ENCODE results near the gene MINDY4B.

The MINDY4B gene

GRCh38 chr3:150843241-150843640 is 62.0 kb downstream of the MINDY4B start:
- no peak for DNase-seq (ENCODE audit: low read depth)

GRCh38 chr3:150840802-150841515 is 64.3 kb downstream of the MINDY4B start:
- no peak for DNase-seq (ENCODE audit: low read depth)

DNA sequence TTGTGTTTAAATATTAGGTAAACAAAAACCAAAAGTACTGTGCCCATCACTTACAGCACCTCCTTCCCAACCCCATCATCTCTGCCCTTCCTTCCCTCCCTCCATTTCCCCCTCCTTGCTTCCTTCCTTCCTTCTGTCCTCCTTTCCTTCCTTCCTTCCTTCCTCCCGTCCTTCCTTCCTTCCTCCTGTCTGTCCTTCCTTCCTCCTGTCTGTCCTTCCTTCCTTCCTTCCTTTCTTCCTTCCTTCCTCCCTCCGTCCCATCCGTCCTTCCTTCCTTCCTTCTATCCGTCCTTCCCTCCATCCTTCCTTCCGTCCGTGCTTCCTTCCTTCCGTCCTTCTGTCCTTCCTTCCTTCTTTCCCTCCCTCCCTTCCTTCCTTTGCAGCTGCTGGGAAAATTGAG is 74.5 kb downstream of the MINDY4B start:
- no peak for DNase-seq (ENCODE audit: low read depth)

GRCh38 chr3:150830094-150830681 is 75.1 kb downstream of the MINDY4B start:
- DNase-seq (ENCODE audit: low read depth) = no peak

- no peak for DNase-seq (ENCODE audit: low read depth)
These were observed 75.8 kb downstream of the MINDY4B start for GRCh38 chr3:150829408-150829807.

GRCh38 chr3:150828997-150829396 is 76.2 kb downstream of the MINDY4B start:
- DNase-seq (ENCODE audit: low read depth) = no peak

DNA sequence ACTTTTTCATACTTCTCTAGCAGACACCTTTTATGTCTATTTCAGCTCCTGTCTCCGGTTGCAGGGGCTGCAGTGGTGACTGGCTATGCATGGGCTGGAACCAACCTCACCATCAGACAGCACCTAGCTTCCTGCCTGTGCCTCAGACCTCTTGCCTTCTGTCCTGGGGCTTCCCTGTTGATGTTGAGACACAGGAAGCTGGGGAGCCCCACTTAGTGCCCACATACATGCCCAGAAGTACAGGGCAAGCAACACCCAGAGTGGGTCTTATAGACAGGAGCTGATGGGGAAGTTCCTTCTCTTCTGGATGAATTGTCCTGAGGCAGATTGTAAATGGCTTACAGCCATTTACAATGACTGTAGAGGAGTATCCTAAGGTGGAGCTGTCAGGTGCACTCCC is 77.0 kb downstream of the MINDY4B start:
- no peak for DNase-seq (ENCODE audit: low read depth)

DNA sequence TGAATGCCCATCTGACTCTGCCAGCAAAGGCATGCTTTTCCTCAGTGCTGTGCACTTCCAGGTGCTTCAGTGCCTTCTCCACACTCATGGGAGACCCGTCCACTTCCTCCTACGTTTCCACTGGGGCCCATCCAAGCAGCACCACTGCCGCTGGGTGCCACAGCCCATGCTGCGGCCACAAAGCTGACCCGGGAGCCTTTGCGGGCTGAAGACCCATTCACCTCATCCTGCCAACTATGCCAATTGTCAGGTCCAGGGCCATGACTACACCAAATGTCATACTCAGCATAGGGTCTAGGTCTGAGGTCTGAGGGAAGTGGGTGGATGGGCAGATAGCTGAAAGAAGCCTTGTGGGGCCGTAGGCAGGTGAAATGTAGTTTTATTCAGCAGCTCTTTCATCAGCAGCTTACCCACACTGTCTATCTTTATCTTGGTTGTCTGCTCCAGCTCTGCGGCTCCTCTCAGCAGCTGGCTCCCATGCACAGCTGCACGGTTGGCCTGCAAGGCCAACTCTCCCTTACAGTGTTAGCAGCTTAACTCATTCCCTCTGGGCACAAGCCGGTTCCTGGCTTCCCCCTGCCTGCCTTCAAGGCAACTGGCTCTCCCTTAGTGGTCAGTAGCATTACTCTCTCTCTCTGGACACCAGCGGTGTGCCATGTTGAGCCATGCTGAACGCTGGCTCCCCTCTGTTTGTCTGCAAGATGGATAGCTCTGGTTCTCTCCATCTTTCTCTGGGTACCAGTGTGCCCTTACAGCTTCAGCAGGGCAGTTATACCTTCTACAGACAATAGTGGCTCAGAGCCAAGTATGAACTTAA is 78.6 kb downstream of the MINDY4B start:
- DNase-seq (ENCODE audit: low read depth) = no peak

GRCh38 chr3:150825916-150826377 is 79.3 kb downstream of the MINDY4B start:
- no peak for DNase-seq (ENCODE audit: low read depth)

DNA sequence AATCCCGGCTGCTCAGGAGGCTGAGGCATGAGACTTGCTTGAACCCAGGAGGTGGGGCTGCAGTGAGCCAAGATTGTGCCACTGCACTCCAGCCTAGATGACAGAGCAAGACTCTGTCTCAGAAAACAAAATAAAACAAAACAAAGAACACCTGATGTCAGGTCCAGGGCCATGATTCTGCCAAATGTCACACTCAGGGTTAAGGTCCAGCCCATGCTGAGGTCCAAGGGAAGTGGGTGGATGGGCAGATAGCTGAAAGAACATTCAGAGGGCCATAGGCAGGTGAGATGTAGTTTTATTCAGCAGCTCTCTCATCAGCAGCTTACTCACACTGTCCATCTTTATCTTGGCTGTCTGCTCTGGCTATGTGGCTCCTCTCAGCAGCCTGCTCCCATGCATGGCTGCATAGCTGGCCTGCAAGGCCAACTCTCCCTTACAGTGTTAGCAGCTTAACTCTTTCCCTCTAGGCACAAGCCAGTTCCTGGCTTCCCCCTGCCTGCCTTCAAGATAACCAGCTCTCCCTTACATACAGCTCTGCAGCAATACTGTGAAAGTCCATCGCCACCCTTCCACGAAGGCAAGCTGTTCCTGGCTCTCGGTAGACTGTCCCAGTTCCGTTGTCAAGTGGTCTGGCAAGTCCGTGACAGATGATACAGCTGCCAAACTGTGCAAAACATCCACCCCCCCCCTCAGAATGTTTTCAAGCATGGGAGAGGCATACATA is 79.9 kb downstream of the MINDY4B start:
- DNase-seq (ENCODE audit: low read depth) = no peak

- DNase-seq (ENCODE audit: low read depth) = no peak
These were observed 82.0 kb downstream of the MINDY4B start for GRCh38 chr3:150823277-150823676.

DNA sequence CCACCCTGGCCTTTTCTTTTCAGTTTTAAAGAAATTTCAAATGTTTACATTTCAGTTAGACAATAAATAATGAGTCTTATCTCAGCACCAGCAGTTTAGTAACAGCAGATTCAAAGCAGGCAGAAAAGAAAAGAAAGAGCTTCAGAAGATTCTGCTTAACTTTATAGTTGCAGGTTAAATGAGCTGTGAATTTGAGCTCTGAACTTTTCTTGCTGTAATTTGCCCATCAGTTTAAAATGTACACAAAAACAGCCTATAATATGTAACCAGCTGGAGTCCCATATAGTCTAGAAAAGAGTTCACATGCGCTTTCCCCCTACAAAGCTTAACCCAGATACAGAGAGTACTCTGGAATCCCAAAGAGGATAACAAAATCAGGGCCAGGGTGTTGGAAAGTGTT is 82.6 kb downstream of the MINDY4B start:
- DNase-seq (ENCODE audit: low read depth) = no peak
